Right ventricle myocardium superior (tissue), 1 donor: ENCODE measurements around the gene ATRAID. TPM values are rescaled to one million over a fixed set of nuclear protein-coding genes. Genes with fewer than 3 reads are reported as not detected.
A peak's percentile ranks its signal among the peaks of the same experiment; 100 is the strongest.

Experiments
- ATAC-seq: fragments of 200-7000 bp; cut with Tn5 transposase; one replicate; pipeline ENCODE4 v1.9.1; 2020; ENCODE audit warnings: mild to moderate bottlenecking; ENCODE audit not compliant: poor library complexity
- DNase-seq: peaks from one replicate; pipeline ENCODE4 v3.0.0-alpha.2; 2020
- intact Hi-C: fragments of 100-400 bp; cut with DNase I; formaldehyde crosslinking; loops from one replicate; pipeline ENCODE4 v1.11.2; 2022
- total RNA-seq: library from RNA; stranded (reverse); fragmentation: NEBNext Ultra II Directional; extraction: Animal tissue kit (Norgen Biotek cat#: 25700); gene quantifications from one replicate; pipeline ENCODE4 v1.2.1, GENCODE V29; 2021
- donor health status: DM: no; HTN: yes; CAD: no; lungs with severe emphysema.

ATRAID gene
- total RNA-seq, 1 donor from 2014 or later = 109 TPM

GRCh38 chr2:27240406-27240805, 28.6 kb downstream of the ATRAID start:
- intact Hi-C loops = no loop called here
- no peak for ATAC-seq
- no peak for DNase-seq

- ATAC-seq (no peak), DNase-seq (no peak)
- intact Hi-C loops = no loop called here
These were observed 30.1 kb downstream of the ATRAID start for GRCh38 chr2:27241761-27242613.

GRCh38 chr2:27242614-27242951, 30.7 kb downstream of the ATRAID start:
- ATAC-seq = no peak
- intact Hi-C loops = no loop called here
- no peak for DNase-seq

DNA sequence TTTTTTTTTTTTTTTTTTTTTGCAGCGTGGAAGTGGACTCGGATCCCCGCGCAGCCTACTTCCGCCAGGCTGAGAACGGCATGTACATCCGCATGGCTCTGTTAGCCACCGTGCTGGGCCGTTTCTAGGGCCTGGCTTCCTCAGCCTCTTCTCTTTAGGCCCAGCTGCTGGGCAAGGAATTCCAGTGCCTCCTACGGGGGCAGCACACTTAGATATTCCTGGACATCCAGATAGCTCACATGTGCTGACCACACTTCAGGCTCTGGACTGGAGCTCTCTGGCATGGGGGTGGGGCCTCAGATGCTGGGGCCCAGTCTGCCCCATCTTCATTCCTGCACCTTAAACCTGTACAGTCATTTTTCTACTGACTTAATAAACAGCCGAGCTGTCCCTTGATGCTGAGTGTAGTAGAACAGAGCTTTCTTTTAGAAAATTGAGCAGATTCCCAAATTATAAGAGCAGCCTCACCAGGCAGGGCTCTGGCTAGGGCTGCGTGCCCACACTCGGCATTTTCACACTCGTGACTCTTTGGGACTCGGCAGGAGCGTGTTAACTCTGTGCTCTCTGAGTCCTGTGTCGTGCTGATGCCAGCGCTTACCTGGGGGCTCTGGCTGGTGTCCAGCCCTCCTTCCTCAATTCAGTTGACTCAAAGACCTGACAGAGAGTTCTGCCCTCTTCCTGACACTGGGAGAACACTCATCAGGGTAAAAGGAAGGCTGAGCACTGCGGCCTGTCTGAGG, 31.7 kb downstream of the ATRAID start:
- intact Hi-C loops = no loop called here
- no peak for DNase-seq
- ATAC-seq = peak; percentile 35

GRCh38 chr2:27245116-27245515, 33.3 kb downstream of the ATRAID start:
- intact Hi-C loops = no loop called here
- ATAC-seq = peak; percentile 48
- DNase-seq = no peak

- intact Hi-C loops = no loop called here
- no peak for DNase-seq
- ATAC-seq = peak; percentile 23
These were observed 33.8 kb downstream of the ATRAID start for GRCh38 chr2:27245626-27246025.

DNA sequence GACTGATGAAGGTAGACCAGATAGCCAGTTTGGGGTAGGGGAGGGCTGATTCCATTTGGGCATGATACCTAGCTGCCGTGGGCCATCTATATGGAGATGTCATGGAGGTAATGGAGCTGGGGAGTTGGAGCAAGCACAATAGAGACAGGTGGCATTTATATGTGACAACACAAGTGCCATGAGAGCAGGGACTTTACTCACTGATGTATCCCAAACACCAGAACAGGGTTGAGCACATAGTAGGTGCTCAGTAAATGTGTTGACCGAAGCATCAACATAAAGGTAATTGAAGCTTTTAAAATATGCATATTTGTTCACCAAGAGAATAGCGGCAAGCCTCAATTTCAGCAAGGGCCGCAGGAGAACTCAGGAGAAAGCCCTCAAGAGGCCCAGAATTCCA, 36.1 kb downstream of the ATRAID start:
- intact Hi-C loops = no loop called here
- no peak for ATAC-seq
- no peak for DNase-seq

GRCh38 chr2:27249159-27249890, 37.5 kb downstream of the ATRAID start:
- intact Hi-C loops = no loop called here

DNA sequence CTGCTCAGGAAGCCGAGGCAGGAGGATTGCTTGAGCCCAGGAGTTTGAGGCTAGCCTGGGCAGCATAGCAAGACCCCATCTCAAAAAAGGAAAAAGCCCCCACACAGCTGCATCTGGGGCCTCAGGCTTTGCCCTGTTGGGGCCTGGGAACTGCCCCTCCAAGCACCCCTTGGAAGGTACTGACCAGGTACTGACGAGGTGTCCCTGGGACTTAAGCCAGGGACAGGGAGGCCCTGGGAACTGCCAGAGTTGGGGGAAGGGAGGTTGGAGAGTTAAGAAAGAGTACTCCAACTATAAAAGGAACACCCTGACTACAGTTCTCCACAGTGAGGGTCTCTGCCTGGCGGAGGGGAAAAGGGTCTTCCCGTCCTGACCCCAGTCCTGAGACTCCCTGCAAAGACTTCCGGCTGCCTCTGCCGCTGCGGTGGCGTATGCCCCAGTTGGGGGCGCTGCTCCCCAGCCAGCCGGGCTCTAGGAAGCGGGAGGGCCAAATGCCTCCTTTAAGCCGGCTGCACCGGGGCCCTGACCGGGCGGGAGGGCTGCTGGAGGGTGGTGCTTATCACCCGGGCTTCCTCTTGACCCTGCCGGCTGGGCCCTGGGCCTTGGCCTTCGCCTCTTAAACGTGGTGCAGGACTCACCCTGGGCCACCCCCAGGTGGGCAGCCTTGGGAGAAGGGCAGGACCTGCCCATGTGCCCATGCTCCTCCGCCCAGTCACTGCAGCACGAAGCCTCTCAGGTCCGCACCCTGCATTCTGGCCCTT, 38.2 kb downstream of the ATRAID start:
- intact Hi-C loops = no loop called here
- peak; percentile 71 for DNase-seq

More at GRCh38 chr2:27249159-27249890, 37.5 kb downstream of the ATRAID start:
- ATAC-seq (no peak), DNase-seq (no peak)

GRCh38 chr2:27250652-27251379, 39.0 kb downstream of the ATRAID start:
- DNase-seq = no peak
- intact Hi-C loops = no loop called here
- no peak for ATAC-seq

More for the DNA sequence above, 38.2 kb downstream of the ATRAID start:
- peak; percentile 88 for ATAC-seq

- DNase-seq (no peak), ATAC-seq (no peak)
- intact Hi-C loops = no loop called here
These were observed 39.9 kb downstream of the ATRAID start for GRCh38 chr2:27251766-27252165.

GRCh38 chr2:27255187-27255586, 43.3 kb downstream of the ATRAID start:
- intact Hi-C loops = no loop called here
- ATAC-seq (no peak), DNase-seq (no peak)

- DNase-seq = no peak
- no peak for ATAC-seq
- intact Hi-C loops = no loop called here
These were observed 43.8 kb downstream of the ATRAID start for GRCh38 chr2:27255660-27256059.

GRCh38 chr2:27256855-27257454, 45.1 kb downstream of the ATRAID start:
- intact Hi-C loops = no loop called here
- DNase-seq (no peak), ATAC-seq (no peak)

- intact Hi-C loops = no loop called here
- ATAC-seq = no peak
- DNase-seq = no peak
These were observed 46.2 kb downstream of the ATRAID start for GRCh38 chr2:27258051-27258450.

DNA sequence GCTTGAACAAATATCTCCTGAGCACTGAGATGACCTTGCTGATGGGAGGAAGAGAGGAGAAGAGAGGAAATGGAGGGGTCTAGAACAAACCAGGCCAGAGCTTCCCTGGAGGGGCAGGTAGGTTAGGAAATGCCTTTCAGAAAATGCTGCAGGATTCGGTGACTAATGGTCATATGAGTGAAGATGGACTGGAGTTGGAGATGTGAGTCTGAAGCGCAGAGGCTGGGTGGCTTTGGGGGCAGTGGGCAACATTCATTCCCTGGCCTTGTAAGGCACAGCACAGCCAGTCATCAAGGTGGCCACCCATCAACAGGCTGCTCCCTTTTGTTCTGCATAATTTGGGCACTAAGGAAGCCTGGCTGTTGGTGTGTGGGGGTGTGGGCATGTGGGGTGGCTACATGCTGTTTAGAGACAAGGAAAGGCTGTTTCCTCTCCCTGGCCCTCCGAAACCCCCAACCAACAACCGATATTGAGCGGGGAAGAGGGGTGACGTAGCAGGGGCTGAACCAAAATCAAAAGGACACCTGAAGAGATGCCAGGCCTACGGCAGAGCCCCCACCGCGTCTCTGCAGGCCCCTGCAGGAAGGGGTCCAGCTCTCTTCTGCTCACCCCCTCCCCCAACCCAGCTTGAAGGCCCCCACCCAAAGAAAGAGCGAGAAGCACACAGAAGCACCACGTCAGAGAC, 49.5 kb downstream of the ATRAID start:
- ATAC-seq (no peak), DNase-seq (no peak)
- intact Hi-C loops = no loop called here

GRCh38 chr2:27261926-27262298, 50.1 kb downstream of the ATRAID start:
- intact Hi-C loops = no loop called here
- DNase-seq = no peak
- no peak for ATAC-seq
